Mesodermal cell (in vitro differentiated cells): ENCODE results near the gene S100P.
A peak's percentile ranks its signal among the peaks of the same experiment; 100 is the strongest.

Experiments
- H3K27ac ChIP-seq: 2 replicates; pipeline ENCODE4 v1.7.0; 2013; ENCODE audit warnings: mild to moderate bottlenecking, low read depth, low read length, moderate library complexity; ENCODE audit not compliant: severe bottlenecking
- H3K36me3 ChIP-seq: 2 replicates; pipeline ENCODE4 v1.7.1; 2013; ENCODE audit warnings: mild to moderate bottlenecking, low read length, moderate library complexity; ENCODE audit not compliant: control insufficient read depth, insufficient read depth
- H3K4me1 ChIP-seq: one replicate; pipeline ENCODE4 v1.7.1; 2013; ENCODE audit warnings: mild to moderate bottlenecking, low read length; ENCODE audit not compliant: insufficient read depth, control insufficient read depth, poor library complexity, severe bottlenecking
- H3K4me3 ChIP-seq: 2 replicates; pipeline ENCODE4 v1.7.0; 2013; ENCODE audit warnings: low read length, control low read depth, mild to moderate bottlenecking; ENCODE audit not compliant: insufficient read depth, poor library complexity, severe bottlenecking; ENCODE audit errors: extremely low read depth
- H3K9me3 ChIP-seq: 2 replicates; pipeline ENCODE4 v1.7.1; 2013; ENCODE audit warnings: mild to moderate bottlenecking, low read length, moderate library complexity; ENCODE audit not compliant: control insufficient read depth
- WGBS, 2 experiments: methylation state at CpG; one replicate each; pipeline ENCODE4 v1.1.5; 2013; ENCODE audit warnings: missing lambda C conversion rate in 2 of 2; ENCODE audit not compliant: insufficient coverage in 2 of 2; 5-methylcytosine and 5-hydroxymethylcytosine counted together

The S100P gene

DNA sequence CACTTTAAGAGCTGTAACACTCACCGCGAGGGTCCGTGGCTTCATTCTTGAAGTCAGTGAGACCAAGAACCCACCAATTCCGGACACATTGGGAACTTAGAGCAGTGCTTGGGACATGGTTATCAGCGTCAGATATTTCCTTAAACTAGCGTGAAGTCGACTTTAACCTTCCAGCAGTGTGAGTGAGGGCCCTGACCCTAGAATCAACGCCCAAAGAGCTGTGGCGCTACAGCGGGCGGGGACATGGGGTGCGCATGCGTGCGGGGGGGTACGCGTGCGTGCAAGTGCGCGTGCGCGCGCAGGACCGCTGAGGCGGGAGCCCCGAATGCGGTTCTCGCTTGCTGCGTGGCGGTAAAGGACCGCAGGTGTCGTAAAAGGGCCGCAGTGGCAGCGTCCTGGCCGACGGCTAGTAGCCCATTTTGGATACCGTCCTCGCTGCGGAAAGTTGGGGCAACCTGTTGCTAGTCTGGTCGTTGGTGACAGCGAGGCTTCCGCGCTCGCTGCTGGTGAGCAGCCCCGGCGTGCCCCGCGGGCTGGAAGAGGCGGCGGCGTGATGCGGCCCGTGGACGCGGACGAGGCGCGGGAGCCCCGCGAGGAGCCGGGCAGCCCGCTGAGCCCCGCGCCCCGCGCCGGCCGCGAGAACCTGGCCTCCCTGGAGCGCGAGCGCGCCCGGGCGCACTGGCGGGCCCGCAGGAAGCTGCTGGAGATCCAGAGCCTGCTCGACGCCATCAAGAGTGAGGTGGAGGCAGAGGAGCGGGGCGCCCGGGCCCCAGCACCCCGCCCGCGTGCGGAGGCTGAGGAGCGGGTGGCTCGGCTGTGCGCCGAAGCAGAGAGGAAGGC lies 19.8 kb upstream of the S100P start:
- no peaks in the 10 kb centered on the region for H3K9me3 ChIP-seq
- 6% methylated on average over 73 to 79 of the region's 89 CpGs for WGBS, 2 experiments
- peaks cover 4% of the 10 kb centered on the region for H3K4me1 ChIP-seq
- peak overlapping the region; percentile 29 for H3K27ac ChIP-seq
- peak overlapping the region; percentile 76 for H3K4me3 ChIP-seq
- H3K36me3 ChIP-seq: peaks cover 31% of the 10 kb centered on the region

- 8 to 10% methylated on average over 37 to 39 of the region's 40 CpGs for WGBS, 2 experiments
- H3K4me1 ChIP-seq: peaks cover 4% of the 10 kb centered on the region
- no peak overlapping the region for H3K27ac ChIP-seq
- no peaks in the 10 kb centered on the region for H3K9me3 ChIP-seq
- peak overlapping the region; percentile 76 for H3K4me3 ChIP-seq
- peaks cover 31% of the 10 kb centered on the region for H3K36me3 ChIP-seq
Measured at GRCh38 chr4:6674500-6675149, 19.1 kb upstream of the S100P start.

GRCh38 chr4:6676722-6677558 lies 16.7 kb upstream of the S100P start:
- Histone ChIP-seq H3K4me3 (no peak overlapping the region), H3K27ac (no peak overlapping the region), H3K36me3 (peaks cover 31% of the 10 kb centered on the region), H3K4me1 (peaks cover 4% of the 10 kb centered on the region), H3K9me3 (no peaks in the 10 kb centered on the region)
- WGBS, 2 experiments: 95 to 97% methylated on average over 15 to 18 of the region's 21 CpGs

DNA sequence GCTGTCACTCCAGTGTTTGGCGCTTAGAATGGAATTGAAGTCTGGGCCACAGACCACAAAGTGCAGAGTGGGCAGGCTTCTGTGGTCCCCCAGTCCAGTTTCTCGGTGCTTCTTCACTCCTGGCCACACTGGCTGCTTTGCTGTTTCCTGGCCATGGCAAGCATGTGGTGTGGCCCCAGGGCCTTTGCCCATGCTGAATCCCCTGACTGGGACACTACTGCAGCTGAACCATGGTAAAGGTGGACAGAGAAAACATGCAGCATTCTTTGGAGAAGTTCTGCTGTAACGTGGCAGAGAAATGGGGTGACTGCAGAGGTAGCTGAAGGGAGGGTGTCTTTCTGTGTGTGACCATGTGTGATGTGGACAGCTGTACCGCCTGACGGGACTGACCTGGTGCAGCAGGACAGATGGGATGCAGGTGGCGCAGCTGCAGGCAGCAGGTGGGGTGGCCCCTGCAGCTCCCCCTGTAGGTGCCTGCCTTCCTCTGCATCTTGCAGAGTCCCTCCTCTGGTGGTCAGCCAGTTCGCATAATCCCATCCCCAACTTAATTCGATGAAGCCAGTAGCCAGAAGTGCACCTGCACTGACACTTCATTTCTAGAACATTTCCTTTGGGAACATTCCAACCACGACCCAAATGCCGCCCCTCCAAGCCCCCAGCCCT lies 13.2 kb upstream of the S100P start:
- Histone ChIP-seq H3K27ac (no peak overlapping the region), H3K9me3 (no peaks in the 10 kb centered on the region), H3K4me1 (peaks cover 4% of the 10 kb centered on the region), H3K4me3 (no peak overlapping the region), H3K36me3 (peaks cover 25% of the 10 kb centered on the region)
- 82 to 83% methylated on average over 8 to 10 of the region's 10 CpGs for WGBS, 2 experiments

- Histone ChIP-seq H3K27ac (no peak overlapping the region), H3K36me3 (peaks cover 18% of the 10 kb centered on the region), H3K9me3 (no peaks in the 10 kb centered on the region), H3K4me1 (no peaks in the 10 kb centered on the region), H3K4me3 (no peak overlapping the region)
- 85 to 93% methylated on average over 8 to 9 of the region's 9 CpGs for WGBS, 2 experiments
Measured at GRCh38 chr4:6681191-6681590, 12.5 kb upstream of the S100P start.

DNA sequence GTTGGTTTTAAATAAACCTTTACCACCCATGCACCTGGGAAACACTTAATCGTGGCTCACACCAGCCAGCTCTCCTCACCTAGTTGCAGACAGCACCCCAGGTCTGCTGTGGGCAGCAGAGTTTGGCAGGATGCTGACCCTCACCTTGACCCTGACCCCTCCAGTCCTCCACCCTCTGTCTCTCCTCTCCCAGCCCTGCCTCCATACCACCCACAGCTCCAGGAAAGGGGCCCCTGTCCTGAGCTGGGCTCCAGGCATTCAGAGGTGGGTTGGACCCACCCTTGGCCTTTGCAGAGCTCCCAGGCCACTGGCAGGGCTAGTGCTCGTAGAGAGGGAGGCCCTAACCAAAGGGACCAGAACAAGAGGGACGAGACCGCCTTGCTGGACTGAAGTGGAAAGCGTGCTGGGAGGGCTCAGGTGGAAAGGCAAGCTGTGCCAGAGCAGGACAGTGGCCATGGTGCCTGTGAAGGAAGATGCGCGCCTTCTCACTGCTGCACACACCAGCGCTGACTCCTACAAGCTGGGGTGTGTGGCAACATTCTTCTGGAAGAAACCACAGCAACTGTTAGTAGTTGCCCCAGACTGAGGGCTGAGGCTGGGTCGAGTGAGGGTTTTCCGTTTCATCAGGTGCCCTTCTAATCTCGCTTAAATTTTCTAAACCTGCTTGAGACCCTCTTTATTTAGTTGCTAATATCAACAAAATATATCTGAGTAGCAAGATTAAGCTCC lies 10.7 kb upstream of the S100P start:
- peaks cover 7% of the 10 kb centered on the region for H3K36me3 ChIP-seq
- no peak overlapping the region for H3K27ac ChIP-seq
- WGBS, 2 experiments: 90% methylated on average over 9 to 10 of the region's 11 CpGs
- H3K4me1 ChIP-seq: peaks cover 3% of the 10 kb centered on the region
- H3K9me3 ChIP-seq: peaks cover 11% of the 10 kb centered on the region
- no peak overlapping the region for H3K4me3 ChIP-seq

- no peak overlapping the region for H3K27ac ChIP-seq
- H3K4me1 ChIP-seq: peaks cover 17% of the 10 kb centered on the region
- no peaks in the 10 kb centered on the region for H3K36me3 ChIP-seq
- 81 to 94% methylated on average over 8 to 10 of the region's 11 CpGs for WGBS, 2 experiments
- H3K9me3 ChIP-seq: peaks cover 11% of the 10 kb centered on the region
- H3K4me3 ChIP-seq: no peak overlapping the region
Measured at GRCh38 chr4:6684656-6685055, 9.0 kb upstream of the S100P start.

- no peaks in the 10 kb centered on the region for H3K36me3 ChIP-seq
- WGBS, 2 experiments: 83 to 91% methylated on average over 4 of the region's 4 CpGs
- no peak overlapping the region for H3K4me3 ChIP-seq
- H3K4me1 ChIP-seq: peaks cover 20% of the 10 kb centered on the region
- H3K27ac ChIP-seq: no peak overlapping the region
- peaks cover 11% of the 10 kb centered on the region for H3K9me3 ChIP-seq
Measured at GRCh38 chr4:6686104-6686787, 7.4 kb upstream of the S100P start.

DNA sequence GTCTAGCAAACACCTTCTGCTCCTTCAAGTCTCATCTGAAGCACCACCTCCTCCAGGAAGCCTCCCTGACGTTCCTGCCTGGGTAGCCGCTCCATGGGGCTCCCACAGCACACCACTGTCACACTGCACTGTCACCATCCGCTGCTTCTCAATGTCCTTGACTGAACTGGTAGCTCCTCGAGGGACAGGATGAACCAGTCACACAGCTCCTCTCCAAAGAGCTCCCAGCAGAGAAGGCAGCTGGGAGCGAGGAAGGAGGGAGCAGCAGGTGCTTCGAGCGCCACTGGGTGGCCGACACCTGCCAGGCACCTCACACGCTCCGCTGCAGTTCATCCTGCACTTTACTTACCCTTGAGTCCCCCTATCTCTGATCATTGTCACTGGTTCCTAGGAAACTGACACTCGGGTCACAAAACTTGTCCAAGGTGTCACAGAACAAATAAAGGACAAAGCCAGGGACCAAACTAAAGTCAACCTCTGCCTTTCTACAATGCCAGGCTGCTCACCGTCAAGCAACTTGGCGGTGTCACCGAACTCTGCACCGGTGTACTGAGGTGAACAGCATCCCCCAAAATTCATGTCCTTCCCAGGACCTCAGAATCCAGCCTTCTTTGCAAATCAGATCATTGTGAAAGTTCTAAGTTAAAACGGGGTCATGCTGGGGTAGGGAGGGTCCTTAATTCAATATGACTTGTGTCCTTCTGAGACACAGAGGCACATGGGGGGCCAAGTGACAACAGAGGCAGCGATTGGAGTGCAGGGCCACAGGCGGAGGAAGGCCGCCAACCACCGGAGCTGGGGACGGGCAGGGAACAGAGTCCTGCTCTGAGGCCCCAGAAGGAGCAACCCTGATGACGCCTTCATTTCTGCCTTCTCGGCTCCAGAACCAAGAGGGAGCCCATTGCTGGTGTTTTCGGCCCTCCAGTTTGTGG lies 5.5 kb upstream of the S100P start:
- Histone ChIP-seq H3K36me3 (no peaks in the 10 kb centered on the region), H3K27ac (peak overlapping the region; percentile 93), H3K4me1 (peaks cover 20% of the 10 kb centered on the region), H3K9me3 (peaks cover 11% of the 10 kb centered on the region), H3K4me3 (no peak overlapping the region)
- WGBS, 2 experiments: 82 to 88% methylated on average over 22 to 24 of the region's 24 CpGs
